Measurements from ENCODE around the gene KIF7. TPM values are rescaled to one million over a fixed set of nuclear protein-coding genes. Genes with fewer than 3 reads are reported as not detected.

Gene KIF7, protein sequence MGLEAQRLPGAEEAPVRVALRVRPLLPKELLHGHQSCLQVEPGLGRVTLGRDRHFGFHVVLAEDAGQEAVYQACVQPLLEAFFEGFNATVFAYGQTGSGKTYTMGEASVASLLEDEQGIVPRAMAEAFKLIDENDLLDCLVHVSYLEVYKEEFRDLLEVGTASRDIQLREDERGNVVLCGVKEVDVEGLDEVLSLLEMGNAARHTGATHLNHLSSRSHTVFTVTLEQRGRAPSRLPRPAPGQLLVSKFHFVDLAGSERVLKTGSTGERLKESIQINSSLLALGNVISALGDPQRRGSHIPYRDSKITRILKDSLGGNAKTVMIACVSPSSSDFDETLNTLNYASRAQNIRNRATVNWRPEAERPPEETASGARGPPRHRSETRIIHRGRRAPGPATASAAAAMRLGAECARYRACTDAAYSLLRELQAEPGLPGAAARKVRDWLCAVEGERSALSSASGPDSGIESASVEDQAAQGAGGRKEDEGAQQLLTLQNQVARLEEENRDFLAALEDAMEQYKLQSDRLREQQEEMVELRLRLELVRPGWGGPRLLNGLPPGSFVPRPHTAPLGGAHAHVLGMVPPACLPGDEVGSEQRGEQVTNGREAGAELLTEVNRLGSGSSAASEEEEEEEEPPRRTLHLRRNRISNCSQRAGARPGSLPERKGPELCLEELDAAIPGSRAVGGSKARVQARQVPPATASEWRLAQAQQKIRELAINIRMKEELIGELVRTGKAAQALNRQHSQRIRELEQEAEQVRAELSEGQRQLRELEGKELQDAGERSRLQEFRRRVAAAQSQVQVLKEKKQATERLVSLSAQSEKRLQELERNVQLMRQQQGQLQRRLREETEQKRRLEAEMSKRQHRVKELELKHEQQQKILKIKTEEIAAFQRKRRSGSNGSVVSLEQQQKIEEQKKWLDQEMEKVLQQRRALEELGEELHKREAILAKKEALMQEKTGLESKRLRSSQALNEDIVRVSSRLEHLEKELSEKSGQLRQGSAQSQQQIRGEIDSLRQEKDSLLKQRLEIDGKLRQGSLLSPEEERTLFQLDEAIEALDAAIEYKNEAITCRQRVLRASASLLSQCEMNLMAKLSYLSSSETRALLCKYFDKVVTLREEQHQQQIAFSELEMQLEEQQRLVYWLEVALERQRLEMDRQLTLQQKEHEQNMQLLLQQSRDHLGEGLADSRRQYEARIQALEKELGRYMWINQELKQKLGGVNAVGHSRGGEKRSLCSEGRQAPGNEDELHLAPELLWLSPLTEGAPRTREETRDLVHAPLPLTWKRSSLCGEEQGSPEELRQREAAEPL (N-terminal part only)
- total RNA-seq: 13.4 and 15.1 TPM in 2 replicates

DNA sequence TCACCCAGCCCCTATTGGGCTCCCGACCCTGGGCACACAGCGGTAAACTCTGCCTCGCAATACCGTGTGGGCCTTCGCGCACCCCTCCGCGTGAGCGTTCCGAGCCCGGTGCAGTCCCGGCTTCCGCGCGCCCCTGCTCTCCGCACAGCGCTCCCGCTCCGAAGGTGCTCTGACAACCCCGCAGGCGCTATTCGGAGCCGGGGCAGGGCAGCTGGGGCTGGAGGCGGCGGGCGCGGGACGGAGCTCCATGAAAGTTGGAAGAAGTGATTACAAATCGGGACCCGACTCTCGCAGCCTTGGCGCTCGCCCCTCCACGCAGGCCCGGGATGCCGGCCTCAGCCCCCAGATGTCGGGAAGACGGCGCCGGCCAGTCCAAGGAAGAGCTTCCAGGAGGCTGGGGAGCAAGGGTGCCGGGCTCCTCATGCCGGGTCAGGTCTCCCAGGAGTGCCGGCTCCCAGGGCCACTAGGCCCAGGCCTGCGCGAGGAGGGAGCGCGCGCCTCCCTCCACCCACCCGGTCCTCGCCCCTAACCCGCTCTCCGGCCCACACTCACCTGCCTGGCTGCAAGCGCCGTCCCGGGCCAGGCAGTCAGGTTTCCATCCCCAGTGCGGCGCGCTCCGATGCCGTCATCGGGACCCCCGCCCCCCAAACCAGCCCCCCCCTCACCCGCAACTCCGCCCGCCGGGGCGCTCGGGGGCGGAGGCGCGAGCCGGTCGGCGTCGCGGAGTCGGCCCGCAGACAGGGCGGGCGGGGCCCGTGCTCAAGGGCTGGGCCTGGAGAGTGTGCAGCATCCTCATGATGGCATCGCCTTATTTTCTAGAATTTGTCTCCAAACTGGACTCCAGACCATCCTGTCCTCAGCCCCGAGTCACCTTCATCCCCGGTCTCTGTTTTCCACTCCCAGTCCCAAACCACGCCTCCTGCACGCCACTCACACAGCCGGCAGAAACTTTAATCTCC, at the start of gene KIF7:
Gene KIF7 (minus strand): TSS at position 621 of the 959 bp plus-strand sequence. CDS start 2,537 bp downstream, outside the sequence.

DNA sequence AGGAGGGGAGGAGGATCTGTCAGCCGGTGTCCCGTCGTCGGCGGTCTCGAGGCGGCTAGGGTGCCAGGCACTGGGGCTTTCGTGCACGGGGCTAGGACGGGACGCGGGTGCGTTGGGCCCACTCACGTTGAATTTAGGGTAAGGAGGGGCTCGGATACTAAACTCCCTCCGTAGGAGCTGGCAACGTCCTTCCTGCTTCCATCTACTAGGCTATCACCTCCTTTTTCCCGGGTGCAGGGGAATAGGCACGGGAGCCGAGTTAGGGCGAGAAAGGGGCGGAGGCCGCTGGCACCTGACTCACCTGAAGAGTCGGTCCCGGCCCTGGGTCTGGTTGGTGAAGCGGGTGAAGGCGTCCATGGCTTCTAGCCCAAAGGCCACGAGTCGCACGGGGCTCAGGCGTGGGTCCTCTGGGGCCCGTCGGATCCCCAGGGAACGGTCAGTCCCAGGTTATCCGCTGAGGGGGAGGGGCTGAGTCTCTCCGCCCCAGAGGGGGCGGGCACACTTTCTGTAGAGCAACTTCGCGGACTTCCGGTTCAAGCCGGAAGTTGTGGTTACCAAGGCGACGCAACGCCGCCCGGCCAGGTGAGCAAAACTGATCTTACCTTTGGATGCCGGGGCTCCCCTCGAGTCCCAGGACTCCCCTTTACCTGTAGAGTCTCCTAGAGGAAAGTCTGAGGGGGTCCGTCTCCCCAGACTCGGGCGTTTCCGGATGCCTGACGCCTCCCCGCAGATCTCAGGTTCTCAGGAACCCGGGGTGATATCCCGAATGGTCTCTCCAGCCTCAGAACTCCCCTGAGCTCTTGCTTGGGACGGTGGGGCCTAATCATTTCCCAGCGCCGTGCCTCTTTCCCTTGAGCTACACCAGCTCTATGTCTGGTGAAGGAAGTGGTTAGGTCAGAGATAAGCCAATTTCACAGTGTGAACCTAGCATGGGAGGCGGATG, 35.3 kb upstream of the KIF7 start, which contains the start of the genes PEX11A and WDR93:
Gene PEX11A (minus strand): TSS at position 479 of the 943 bp plus-strand sequence. CDS start 122 bp downstream, at position 357.
Gene WDR93 (plus strand): TSS at position 536 of the 943 bp plus-strand sequence. CDS start 10,936 bp downstream, outside the sequence.

DNA sequence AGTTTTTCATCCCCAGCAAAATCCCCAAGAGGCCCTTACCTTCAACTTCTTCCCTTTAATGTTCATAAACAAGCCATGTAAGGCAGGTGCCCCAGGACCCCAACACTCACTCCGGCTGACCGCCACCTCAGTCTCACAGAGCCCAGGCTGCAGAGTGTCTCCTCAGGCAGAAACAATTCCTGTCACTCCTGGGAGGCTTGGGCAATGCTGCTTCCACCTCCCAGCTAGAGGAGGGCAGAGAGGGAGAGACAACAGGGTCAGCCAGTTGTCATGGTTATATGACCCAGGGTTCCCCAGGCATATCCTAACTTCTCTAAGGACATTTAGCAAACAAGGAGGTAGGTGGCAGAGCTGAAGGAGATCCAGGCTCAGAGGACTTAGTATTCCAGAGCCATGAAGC, 23.9 kb upstream of the KIF7 start, which contains the start of gene PLIN1:
Gene PLIN1 (minus strand): TSS at position 156 of the 400 bp plus-strand sequence. CDS start 1,878 bp downstream, outside the sequence.

Other genes starting within 250 kb of the KIF7 start
- 0.16 and 0.43 TPM in 2 replicates for gene RHCG, start 158.9 kb downstream of the KIF7 start, total RNA-seq
- gene TICRR, start 80.0 kb downstream of the KIF7 start, total RNA-seq: 0.09 and 0.32 TPM in 2 replicates
- gene PLIN1, start 23.9 kb upstream of the KIF7 start, total RNA-seq: 0.26 TPM in 1 of 2 replicates, not detected in the other
- 8.5 and 10.8 TPM in 2 replicates for gene PEX11A, start 35.3 kb upstream of the KIF7 start, total RNA-seq
- gene WDR93, start 35.3 kb upstream of the KIF7 start, total RNA-seq: 0.09 and 0.16 TPM in 2 replicates
- 0.17 and 0.79 TPM in 2 replicates for gene MESP1, start 95.8 kb upstream of the KIF7 start, total RNA-seq
- gene MESP2, start 120.9 kb upstream of the KIF7 start, total RNA-seq: 0.52 and 1.9 TPM in 2 replicates
- gene ANPEP, start 159.4 kb upstream of the KIF7 start, total RNA-seq: 30.3 and 62.4 TPM in 2 replicates
- gene AP3S2, start 238.5 kb upstream of the KIF7 start, total RNA-seq: 23.6 and 55.5 TPM in 2 replicates

Measured in bronchial smooth muscle cell (primary cell).